Stimulated activated CD4-positive, alpha-beta T cell treated with anti-CD3 and anti-CD28 coated beads, Interleukin-15, amount 100 ng/mL, for 48 hours (primary cell): ENCODE data around the gene ADARB2.

ENCODE experiments used
- DNase-seq, 2 donors: peaks; one replicate each; pipeline ENCODE4 v3.0.0-alpha.2; 2020; ENCODE audit warnings: low read depth in 2 of 2

ADARB2 gene

DNA sequence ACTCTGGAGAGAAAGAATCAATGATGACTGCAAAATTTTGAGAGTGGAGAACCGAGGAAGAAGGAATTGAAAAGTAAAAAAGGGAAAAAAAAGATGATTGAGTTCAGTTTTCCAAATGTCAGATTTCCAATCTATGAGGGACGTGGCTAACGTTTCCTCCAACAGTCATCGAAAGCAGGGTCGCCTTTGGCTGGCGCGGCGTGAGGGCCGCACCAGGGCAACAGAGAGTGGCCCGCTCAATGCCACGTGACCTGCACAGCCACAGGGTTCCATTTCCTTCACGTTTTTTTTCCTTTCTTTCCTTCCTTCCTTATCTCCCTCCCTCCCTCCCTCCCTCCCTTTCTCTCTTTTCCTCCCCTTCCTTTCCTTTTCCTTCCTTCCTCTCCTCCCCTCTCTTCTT lies 579.3 kb downstream of the ADARB2 start:
- DNase-seq, result no peak

DNA sequence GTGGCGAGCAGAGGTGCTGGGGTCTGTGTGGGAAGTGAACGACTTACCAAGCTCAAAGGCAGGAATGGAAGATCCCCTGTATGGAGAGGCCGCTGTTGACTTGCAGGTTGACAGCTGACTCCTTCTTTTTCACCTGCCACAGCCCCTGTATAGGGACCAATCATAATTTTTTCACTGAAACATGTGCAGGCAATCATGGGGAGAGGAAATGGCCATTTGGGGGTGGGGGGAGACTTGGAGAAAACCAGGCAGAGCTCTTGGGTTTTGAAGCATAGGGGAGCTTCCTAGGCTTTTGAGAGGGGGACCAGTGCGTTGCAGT lies 579.8 kb downstream of the ADARB2 start:
- no peak for DNase-seq

DNA sequence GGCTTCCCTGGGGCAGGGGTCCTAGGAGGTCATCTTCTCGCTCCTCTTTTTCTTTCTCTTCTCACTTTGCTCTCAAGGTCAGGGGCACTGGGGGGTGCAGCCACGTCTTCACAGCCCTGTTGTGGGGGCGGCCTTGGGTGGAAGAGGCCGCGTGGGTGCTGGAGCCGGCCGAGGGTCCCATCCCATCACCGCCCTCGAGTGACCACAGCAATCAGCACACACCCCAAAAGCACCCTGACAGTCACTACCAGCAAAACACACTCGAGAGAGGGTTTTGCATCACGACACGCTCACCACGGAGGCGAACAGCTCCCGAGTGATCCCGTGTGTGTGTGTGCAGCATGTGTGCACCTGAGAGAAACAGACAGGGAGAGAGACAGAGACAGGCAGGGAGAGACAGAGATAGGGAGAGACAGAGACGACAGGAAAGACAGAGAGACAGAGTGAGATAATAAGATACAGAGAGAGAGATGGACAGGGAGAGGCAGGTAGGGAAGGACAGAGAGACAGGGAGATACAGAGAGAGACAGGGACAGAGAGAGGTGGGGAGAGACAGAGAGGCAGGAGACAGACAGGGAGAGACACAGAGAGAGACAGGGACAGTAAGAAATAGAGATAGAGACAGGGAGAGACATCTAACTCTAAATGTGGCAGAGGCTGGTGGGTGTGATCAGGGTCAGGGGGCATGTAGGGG lies 580.3 kb downstream of the ADARB2 start:
- DNase-seq, result no peak

DNA sequence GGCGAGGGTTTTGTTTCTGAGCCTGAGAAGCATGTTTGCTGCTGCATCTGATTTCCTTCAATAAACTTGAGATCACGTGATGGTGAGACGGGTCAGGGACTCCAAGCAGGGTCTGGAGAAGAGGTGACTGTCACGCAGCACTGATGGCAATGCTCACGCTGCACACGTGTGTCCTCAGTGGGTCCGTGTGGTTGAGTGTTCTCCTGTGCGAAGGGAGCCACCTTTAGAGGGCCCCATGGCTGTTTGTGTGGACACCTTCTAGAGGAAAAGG lies 580.8 kb downstream of the ADARB2 start:
- DNase-seq, result no peak

DNA sequence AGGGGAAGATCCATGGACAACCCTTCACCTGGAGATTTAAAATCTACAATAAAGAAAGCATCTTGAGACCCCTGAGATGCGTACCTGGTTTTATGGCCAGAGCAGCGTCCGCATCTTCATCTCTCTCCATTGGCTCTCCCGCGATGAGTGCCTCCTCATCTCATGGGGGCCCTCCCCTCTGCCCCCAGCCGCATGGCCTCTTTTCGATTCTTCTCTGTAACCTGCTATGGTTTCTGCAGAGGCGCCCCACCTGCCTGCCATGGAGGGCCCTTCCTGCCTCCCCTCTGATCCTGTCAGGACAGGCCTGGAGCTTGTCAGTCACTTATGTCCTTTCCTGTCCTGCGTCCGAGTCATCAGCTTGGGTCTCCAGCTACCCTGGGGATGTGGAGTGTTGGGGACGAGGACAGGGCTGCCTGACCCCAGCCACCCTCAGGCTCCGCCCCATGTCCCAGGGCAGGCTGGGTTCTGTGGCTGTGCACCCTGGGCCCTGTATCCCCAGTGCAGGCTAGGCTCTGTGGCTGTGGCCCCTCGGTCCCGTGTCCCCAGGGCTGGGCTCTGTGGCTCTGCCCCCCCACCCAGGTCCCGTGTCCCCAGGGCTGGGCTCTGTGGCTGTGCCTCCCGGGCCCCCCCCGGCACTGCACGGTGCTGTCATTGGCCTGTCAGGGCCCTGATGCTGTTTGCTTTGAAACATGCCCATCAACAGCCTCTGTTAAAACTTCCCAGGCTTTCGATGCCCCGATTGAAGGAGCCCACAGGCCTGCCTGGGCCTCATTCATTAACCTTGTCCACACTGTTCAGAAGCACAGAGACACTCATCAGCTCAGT lies 581.3 kb downstream of the ADARB2 start:
- no peak for DNase-seq

DNA sequence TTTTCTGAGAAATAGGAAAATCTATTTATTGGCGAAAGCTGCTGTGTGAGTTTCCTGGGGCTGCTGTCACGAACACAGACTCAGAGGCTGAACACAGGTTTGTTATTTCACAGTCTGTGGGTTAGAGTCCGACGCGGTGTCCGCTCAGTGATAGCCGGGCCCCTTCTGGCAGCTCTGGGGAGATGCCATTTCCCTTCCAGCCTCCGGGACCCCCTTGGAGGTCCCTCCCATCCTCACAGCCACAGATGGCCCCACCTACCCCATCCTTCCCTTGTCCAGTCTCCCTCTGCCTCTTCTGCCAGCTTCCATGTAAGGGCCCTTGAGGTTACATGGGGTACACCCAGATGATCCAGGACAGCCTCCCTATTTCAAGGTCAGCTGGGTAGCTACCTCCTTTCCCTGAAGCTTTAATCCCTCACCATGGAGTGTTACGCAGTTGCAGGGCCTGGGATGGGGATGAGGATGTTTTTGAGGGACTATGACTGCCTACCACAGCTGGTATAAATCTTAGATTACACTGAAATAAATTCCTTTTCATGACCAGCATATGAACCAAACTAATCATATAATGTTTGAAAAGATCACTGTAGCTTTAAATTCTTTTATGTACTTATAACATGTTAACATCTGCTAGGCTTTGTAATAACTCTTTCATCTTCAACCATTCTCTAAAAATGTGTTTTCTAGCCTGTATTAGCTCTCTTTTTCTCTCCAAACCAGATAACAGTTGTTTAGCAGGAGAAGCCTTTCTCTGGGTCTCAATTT lies 582.6 kb downstream of the ADARB2 start:
- DNase-seq, result no peak

DNA sequence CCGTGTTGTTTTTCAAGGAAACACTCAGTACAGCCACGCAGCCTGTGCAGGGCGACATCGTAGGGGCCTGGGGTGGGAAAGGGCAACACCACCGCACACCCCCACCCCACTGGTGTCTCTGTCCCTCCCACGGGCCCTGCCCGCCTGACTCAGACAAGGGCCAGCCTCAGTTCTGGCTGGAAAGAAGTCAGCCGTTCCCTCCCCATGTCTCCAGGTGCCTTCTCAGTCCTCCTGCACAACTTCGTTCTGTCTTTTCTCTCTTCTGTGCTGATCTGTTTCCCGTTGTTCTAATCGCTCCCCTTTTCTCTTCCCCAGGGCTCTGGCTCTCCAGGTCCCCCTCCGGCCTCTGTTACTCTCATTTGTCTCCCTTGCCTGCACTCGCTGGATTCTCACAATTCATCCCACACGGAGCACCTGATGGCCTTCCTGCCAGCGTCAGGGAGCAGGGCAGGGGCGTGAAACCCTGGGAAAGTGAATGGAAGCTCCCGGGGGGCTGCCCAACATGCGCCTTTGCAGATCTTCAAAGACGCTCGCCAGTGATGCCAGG lies 583.4 kb downstream of the ADARB2 start:
- DNase-seq, result no peak

DNA sequence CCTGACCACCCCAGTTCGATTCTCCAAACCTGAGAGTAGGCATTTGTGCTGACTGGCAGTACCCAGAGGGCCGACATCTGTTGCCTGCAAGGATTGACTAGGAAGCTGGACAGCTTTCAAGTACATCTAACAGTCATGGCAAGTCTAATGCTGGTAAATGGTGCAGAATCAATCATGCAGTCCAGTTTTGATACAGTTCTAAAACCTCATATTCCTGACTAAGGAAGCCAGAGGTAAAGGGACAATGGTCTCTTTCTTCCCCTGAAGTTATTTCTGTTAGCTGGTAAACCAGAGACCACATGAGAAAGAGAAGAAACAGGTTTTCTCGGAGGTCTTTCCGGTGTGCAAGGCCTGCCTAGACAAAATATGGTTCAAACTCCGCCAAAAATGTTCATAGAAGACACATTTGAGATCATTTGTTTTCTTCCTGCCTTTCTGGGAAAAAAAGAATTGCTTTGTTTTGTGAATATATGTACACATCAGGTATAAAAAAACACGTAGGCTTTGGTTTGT lies 584.0 kb downstream of the ADARB2 start:
- DNase-seq, result no peak

DNA sequence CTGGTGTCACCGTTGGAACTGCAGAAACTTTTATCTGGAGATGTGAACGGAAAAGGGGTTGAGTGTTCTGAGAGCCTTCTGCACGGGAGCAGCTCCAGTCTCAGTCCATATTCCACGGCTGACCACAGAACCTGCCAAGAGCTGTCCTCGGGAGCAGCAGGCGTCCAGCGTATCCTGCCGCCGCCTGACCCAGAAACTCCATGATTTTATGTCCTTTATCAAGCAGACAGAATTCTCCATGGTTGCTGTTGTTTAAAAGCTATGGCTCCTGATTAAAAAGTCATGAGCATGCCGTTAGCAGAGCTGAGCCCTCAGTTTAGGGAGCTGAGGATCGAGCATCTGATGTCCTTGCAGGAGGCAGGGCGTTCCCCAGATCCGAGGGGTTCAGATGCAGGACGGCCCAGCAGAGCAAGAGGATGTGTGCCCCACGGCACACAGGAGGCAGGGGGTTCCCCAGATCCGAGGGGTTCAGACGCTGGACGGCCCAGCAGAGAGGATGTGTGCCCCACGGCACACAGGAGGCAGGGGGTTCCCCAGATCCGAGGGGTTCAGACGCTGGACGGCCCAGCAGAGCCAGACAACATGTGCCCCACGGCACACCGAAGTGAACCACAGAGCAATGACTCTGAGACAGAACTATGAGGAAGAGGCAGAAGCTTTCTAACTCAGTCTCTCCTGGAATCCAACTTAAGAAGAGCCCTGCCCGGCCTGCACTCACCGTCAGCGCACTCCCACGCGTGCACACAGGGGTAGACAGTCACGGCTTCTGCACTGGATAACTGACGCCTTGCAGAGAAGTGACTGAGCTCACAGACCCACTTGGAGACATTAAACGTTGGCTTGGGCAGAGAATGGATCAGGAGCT lies 584.7 kb downstream of the ADARB2 start:
- DNase-seq, result no peak

DNA sequence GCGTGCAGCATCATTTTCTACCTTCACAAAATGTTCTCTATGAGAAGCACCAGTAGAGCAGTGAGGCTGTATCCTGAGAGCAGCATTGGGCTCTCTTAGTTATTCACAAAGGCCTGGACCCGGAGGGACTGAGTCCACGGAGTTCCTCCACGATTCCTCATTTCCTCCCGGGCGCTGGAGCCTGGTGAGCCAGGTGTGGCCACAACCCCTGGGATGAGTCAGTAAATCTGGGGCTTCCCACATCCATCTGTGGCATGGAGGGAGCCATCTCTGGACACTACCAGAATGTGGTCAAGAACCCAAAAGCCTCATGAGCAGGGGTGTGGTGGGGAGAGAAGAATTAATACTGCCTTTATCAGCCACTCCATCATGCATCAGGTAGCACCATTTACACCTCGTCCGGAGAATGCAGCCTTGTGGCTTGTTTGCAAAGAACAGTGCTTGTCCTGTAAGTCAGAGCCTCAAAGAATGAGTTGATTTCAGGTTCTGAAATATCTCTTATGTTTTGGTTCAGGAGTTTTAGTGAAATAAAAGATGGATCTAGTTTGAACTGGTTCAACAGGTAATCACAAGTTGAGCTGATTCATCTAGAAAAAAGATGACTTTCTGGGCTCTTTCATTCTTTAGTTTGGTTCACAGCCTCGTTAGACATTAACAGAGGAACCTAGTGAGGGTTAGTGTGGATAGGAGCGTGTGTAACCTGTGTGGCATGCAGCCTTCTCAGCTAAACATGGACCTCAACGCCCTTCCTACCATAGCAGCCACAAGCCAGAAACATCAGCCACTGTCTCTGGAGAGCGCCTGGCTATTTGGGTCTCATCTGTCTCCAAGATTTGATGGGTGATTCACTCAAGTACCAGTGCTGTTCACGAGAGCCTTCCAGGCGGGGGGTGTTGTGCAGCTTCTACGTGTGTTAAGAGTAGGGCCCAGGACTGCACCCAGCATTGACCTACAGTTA lies 586.0 kb downstream of the ADARB2 start:
- DNase-seq, result no peak

DNA sequence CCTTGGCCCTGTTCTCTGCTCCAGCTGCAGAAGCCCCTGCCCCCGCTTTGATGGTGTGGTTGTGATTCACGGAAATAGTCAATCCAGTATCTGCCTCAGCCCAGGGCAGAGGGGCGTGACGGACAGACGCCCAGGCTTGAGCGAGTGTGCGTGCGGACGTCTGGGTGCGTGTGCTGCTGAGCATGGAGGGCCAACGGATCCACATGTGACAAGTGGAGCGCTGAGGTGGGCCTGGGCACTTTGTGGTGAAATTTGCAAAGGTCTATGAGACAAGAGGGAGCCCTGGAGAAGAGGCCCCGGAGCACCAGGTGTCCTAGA lies 586.7 kb downstream of the ADARB2 start:
- no peak for DNase-seq

DNA sequence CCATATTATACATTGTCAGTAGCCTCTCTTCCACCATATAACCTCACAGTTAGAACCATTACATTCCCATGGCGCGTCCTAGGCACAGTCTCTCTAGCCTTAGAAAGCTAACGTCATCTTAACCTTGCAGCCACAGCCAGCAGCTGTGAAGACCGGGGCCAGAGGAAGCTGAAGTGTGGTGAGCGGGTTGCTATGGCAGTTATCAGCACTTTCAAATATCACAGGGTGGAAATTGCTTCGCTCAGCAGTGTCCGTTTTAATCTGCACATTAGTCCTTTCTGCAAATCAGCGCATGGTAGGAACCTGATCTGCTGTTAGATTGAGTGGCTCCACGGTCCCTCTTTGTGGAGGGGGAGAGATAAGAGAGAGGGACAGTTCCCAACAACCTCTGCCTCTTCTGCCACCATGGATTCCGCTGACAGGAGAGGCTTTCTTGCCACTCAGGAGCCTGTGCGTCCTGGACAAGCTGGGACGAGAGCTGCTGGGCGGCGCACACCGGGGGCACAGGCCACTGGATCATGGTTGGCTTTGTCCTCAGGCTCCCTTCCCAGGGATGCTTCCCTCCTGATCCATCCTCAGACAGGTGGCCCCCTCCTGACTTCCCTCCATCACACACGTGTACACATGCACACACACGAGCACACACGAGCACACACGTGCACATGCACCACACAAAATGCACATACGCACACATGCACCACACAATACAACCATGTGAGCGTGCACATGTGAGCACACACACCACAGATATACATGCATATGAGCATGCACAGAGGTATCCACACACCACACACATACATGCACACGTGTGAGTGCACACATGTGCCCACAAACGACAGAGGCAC lies 587.3 kb downstream of the ADARB2 start:
- no peak for DNase-seq

DNA sequence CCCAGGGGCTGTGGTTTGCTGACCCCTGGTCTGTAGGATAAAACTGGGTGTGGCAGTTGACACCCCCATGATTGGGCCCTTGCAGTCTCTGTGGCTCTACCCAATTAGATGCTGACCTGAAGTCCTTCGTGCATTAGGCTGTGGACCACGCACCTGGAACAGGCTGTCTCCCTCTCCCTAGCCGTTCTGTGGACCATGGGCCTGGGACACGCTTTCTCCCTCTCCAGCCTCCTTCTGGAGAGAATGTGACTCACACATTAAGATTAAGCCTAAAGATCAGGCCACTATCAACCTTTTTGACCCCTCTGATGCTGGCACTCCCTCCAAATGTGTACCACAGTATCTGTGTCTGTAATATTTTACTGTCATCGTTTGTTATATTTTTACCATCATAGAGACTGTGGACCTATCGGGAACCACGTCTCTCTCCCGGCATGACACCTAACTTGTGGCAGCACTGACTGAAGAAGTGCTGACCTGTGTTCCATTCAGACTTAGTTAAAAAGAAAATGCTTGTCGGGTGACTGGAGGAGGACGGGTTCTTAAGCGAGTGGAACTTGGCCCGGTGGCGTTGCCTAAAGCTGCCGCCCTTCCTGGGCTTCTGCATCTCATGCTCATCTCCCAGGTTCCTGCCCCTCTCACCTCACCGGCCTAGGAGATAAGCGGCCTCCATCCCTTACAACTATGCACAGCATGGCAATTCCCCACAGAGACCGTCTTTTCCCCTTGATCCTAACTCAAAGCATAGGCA lies 588.3 kb downstream of the ADARB2 start:
- DNase-seq, result no peak

DNA sequence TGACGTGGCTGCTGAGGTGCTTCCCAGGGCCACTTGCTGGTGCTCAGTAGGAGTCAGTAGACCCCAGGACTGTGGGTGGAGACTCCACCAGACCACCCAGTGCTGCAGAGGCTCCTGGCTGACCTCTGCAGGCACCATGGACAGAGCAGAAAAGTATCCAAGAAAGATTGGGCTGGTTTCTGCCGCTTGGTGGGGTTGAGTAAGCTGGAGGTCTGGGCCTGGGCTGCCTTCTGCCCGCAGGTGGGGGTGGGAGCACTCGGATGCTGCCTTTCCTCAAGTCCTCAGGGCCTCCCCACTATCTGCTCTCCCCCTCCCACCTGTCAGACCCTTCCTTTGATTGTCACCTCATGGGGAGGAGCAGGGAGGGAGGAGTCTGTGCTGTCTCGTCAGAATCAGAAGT lies 589.5 kb downstream of the ADARB2 start:
- no peak for DNase-seq

DNA sequence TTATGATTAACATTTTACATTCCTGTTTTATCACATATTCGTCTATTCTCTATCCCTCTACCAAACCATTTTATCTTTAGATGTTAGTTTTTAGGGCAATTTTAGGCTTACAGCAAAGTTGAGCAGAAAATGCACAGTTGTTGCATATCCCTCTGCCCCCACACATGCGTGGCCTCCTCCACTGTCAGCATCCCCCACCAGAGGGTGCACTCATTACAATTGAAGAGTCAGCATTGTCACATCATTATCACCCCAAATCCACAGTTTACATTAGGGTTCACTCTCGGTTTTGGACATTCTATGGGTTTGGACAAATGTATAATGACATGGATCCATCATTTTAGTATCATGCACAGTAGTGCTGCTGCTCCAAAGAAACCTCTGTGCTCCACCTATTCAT lies 594.7 kb downstream of the ADARB2 start:
- no peak for DNase-seq

DNA sequence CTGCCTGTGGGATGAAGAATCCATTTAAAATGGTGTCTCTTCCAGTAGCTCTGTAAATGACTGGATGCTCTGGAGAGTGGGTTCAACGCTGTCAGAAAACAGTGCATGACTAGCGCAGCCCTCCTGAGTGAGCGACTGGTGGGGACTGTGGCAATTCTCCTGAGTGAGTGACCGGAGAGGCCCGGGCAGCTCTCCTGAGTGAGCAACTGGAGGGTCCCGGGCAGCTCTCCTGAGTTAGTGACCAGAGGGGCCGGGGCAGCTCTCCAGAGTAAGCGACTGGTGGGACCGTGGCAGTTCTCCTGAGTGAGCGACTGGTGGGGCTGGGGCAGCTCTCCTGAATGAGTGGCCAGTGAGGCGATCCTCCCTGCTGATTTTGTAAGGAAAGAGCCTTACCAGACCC lies 595.6 kb downstream of the ADARB2 start:
- DNase-seq, result no peak

DNA sequence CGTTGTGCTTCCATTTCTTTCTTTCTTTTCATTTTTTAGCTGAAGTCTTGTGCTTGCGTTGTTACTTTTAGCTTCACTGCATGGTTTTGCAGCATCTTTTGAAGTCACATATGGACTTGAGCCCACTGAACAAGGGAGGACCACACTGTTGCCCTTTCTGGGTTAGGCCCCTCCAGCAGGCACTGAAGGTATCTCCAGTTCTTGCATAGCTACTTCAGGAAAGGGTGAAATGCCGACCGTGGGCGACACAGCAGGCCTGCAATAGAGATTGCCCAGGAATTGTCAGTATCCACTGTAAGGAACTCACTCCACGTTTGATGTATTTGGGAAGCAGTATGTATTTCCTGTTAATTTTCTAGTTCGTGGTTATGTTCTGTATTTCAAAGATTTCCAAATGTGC lies 596.1 kb downstream of the ADARB2 start:
- DNase-seq, result no peak

DNA sequence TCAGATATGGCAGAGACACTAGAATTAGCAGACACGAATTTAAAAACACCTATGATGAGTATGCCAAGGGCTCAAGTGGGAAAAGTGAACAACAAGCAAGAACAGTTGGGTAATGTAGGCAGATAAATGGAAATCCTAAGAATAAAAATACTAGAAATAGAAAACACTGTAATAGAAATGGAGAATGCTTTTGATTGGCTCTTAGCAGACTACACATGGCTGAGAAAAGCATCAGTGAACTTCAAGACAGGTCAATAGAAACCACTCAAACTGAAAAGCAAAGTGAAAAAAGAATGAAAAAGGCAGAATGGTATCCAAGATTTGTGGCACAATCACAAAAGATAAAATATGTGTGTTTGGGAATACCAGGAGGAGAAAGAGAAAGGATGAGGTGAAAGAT lies 598.8 kb downstream of the ADARB2 start:
- no peak for DNase-seq
